Uterus (tissue), 2 donors: ENCODE data around the gene CSNK2B.

Experiments
- CTCF ChIP-seq, 4 experiments: fragments of 200-600 bp in 2 of 4; fragments of 450-650 bp in 2 of 4; sonication (generic) in 2 of 4; IDR thresholded peaks; one replicate each; pipeline ENCODE4 v1.5.1; 2016 to 2019; ENCODE audit warnings: antibody characterized with exemption in 4 of 4, mild to moderate bottlenecking in 2 of 4, moderate library complexity in 1 of 4
- POLR2A ChIP-seq, 2 donors: fragments of 450-650 bp; IDR thresholded peaks; one replicate each; pipeline ENCODE4 v1.6.1; 2016; ENCODE audit warnings: antibody characterized with exemption in 2 of 2, mild to moderate bottlenecking in 1 of 2, moderate library complexity in 1 of 2

DNA sequence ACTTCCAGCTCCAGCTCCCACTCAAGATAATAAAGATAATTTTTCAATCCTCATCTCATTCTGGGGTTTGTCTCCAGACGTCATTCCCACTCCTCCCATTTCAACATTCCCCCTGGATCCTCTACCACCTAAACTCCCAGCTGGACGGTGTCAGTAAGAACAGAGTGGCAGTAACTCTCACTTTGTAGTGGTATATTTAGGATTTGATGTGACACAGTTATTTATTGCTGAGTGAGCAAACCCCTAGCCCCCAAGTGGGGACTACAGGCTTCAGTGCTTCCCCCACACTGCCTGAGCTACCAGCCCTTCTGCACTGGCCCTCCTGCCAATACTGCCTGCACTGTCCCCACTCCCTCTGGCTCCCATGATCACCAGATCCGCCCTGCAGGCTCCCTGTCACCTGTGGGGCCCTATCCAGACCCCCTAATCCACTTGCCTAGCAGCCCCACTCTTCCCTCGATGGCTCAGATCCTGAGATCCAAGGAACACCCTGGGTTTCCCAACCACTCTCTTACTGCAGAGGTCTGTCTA lies 7.7 kb upstream of the CSNK2B start:
- TF ChIP-seq CTCF (IDR thresholded peaks at IDR 0.05): no peak
- no peak for TF ChIP-seq POLR2A (IDR thresholded peaks at IDR 0.05)
